Neural cell (in vitro differentiated cells): Measurements from ENCODE around the gene MGA. TPM values are rescaled to one million over a fixed set of nuclear protein-coding genes. Genes with fewer than 3 reads are reported as not detected.

Experiments
- H2AFZ ChIP-seq: fragments of 200-600, 300-800 bp; sonication (generic), shearing (Covaris generic); 2 replicates; pipeline ENCODE4 v1.6.0; 2014; ENCODE audit warnings: low read depth, mild to moderate bottlenecking, antibody characterized with exemption, low read length, moderate library complexity
- H3F3A ChIP-seq: fragments of 200-600 bp; shearing (Covaris generic); 2 replicates; pipeline ENCODE4 v1.6.1; 2016; ENCODE audit warnings: mild to moderate bottlenecking, moderate library complexity, mixed read lengths, antibody characterized with exemption, low read length; ENCODE audit not compliant: insufficient read depth, poor library complexity, severe bottlenecking
- H3K27ac ChIP-seq: fragments of 200-600, 300-800 bp; sonication (generic), shearing (Covaris generic); 2 replicates; pipeline ENCODE4 v1.5.1; 2014; ENCODE audit warnings: mild to moderate bottlenecking, low read length, moderate library complexity
- H3K27me3 ChIP-seq: fragments of 300-800, 200-600 bp; sonication (generic), shearing (Covaris generic); 2 replicates; pipeline ENCODE4 v1.6.0; 2014; ENCODE audit warnings: mild to moderate bottlenecking, low read depth, low read length, moderate library complexity; ENCODE audit not compliant: insufficient read depth
- H3K36me3 ChIP-seq: fragments of 300-800, 200-600 bp; sonication (generic), shearing (Covaris generic); 2 replicates; pipeline ENCODE4 v1.5.1; 2014; ENCODE audit warnings: mild to moderate bottlenecking, antibody characterized with exemption, low read length, moderate library complexity; ENCODE audit not compliant: insufficient read depth
- H3K4me2 ChIP-seq: fragments of 300-800, 200-600 bp; sonication (generic), shearing (Covaris generic); 2 replicates; pipeline ENCODE4 v1.6.0; 2014; ENCODE audit warnings: mild to moderate bottlenecking, low read length
- H3K4me3 ChIP-seq: fragments of 300-800, 200-600 bp; sonication (generic), shearing (Covaris generic); 2 replicates; pipeline ENCODE4 v1.5.1; 2014; ENCODE audit warnings: mild to moderate bottlenecking, low read length, moderate library complexity
- H3K79me2 ChIP-seq: fragments of 200-600 bp; shearing (Covaris generic); replicated peaks from 2 replicates; pipeline ENCODE4 v1.6.0; 2014; ENCODE audit warnings: mild to moderate bottlenecking, low read length, moderate library complexity; ENCODE audit not compliant: insufficient read depth
- H3K9ac ChIP-seq: fragments of 300-800, 200-600 bp; sonication (generic), shearing (Covaris generic); 2 replicates; pipeline ENCODE4 v1.6.1; 2016; ENCODE audit warnings: mild to moderate bottlenecking, low read length, mixed read lengths
- H3K9me2 ChIP-seq: fragments of 200-600 bp; shearing (Covaris generic); 2 replicates; pipeline ENCODE4 v1.6.1; 2016; ENCODE audit warnings: mild to moderate bottlenecking, low read length, mixed read lengths; ENCODE audit not compliant: insufficient read depth
- H3K9me3 ChIP-seq: fragments of 200-600, 300-800 bp; sonication (generic), shearing (Covaris generic); 2 replicates; pipeline ENCODE4 v1.6.1; 2016; ENCODE audit warnings: mild to moderate bottlenecking, mixed run types, low read length, moderate library complexity, mixed read lengths
- H4K20me1 ChIP-seq: fragments of 200-600 bp; shearing (Covaris generic); 2 replicates; pipeline ENCODE4 v1.6.1; 2016; ENCODE audit warnings: mild to moderate bottlenecking, mixed run types; ENCODE audit not compliant: insufficient read depth
- CTCF ChIP-seq: fragments of 450-650 bp; IDR thresholded peaks from 2 replicates; pipeline ENCODE4 v1.5.1; 2014; ENCODE audit warnings: antibody characterized with exemption, mild to moderate bottlenecking, moderate library complexity; ENCODE audit not compliant: poor library complexity, severe bottlenecking
- EP300 ChIP-seq: fragments of 450-650 bp; conservative IDR thresholded peaks from 2 replicates; pipeline ENCODE4 v1.6.1; 2014; ENCODE audit warnings: antibody characterized with exemption, mild to moderate bottlenecking, moderate library complexity; ENCODE audit not compliant: poor library complexity, severe bottlenecking
- EZH2 ChIP-seq: fragments of 200-600, 300-800 bp; shearing (Covaris generic), sonication (generic); IDR thresholded peaks from 2 replicates; pipeline ENCODE4 v1.6.1; 2014; ENCODE audit warnings: antibody characterized with exemption, low read length, borderline replicate concordance, mild to moderate bottlenecking; ENCODE audit not compliant: insufficient read depth, poor library complexity, severe bottlenecking
- MXI1 ChIP-seq: fragments of 450-650 bp; conservative IDR thresholded peaks from 2 replicates; pipeline ENCODE4 v1.6.1; 2014; ENCODE audit warnings: antibody characterized with exemption, mild to moderate bottlenecking; ENCODE audit not compliant: poor library complexity, severe bottlenecking
- POLR2AphosphoS5 ChIP-seq: IDR thresholded peaks from 2 replicates; pipeline ENCODE4 v1.6.1; 2012
- RAD21 ChIP-seq: fragments of 450-650 bp; conservative IDR thresholded peaks from 2 replicates; pipeline ENCODE4 v1.6.1; 2014; ENCODE audit warnings: antibody characterized with exemption, mild to moderate bottlenecking, moderate library complexity
- REST ChIP-seq: IDR thresholded peaks from 2 replicates; pipeline ENCODE4 v1.6.1; 2012; ENCODE audit warnings: borderline replicate concordance
- SMC3 ChIP-seq: fragments of 450-650 bp; conservative IDR thresholded peaks from 2 replicates; pipeline ENCODE4 v1.6.1; 2014; ENCODE audit warnings: antibody characterized with exemption, mild to moderate bottlenecking, moderate library complexity; ENCODE audit not compliant: poor library complexity
- TAF1 ChIP-seq: IDR thresholded peaks from 2 replicates; pipeline ENCODE4 v1.6.1; 2012; ENCODE audit warnings: low read depth
- polyA plus RNA-seq: library from polyadenylated mRNA; depleted of rRNA; stranded (reverse); fragments of >200 nt; gene quantifications from 2 replicates; pipeline ENCODE4 v1.2.3, GENCODE V29; 2014

The MGA gene
- polyA plus RNA-seq, 1 donor from 2014 or later = 13.2 TPM

- Histone ChIP-seq H3K36me3 (peaks cover 7% of the 10 kb centered on the region), H3K27ac (no peak overlapping the region), H3K9me2 (no peaks in the 10 kb centered on the region), H3K79me2 (no peaks in the 10 kb centered on the region), H3F3A (no peaks in the 10 kb centered on the region), H4K20me1 (no peaks in the 10 kb centered on the region), H3K4me3 (no peak overlapping the region), H3K4me2 (no peak overlapping the region), H3K9ac (no peak overlapping the region), H3K27me3 (no peaks in the 10 kb centered on the region), H3K9me3 (no peaks in the 10 kb centered on the region), H2AFZ (no peak overlapping the region)
- no peak for TF ChIP-seq EZH2
- no peak for TF ChIP-seq EP300
Measured at GRCh38 chr15:41812820-41813375, 152.7 kb downstream of the MGA start.

GRCh38 chr15:41813426-41813825 is 153.2 kb downstream of the MGA start:
- no peaks in the 10 kb centered on the region for H3K9me2 ChIP-seq
- H3K79me2 ChIP-seq = no peaks in the 10 kb centered on the region
- no peaks in the 10 kb centered on the region for H3F3A ChIP-seq
- no peak overlapping the region for H3K4me3 ChIP-seq
- no peaks in the 10 kb centered on the region for H3K27me3 ChIP-seq
- TF ChIP-seq CTCF (no peak), RAD21 (no peak), MXI1 (no peak), EP300 (no peak), POLR2AphosphoS5 (no peak), SMC3 (no peak), EZH2 (no peak), TAF1 (no peak), REST (no peak)
- H3K9ac ChIP-seq = no peak overlapping the region
- H3K27ac ChIP-seq = no peak overlapping the region
- H4K20me1 ChIP-seq = no peaks in the 10 kb centered on the region
- no peaks in the 10 kb centered on the region for H3K9me3 ChIP-seq
- H3K36me3 ChIP-seq = peaks cover 7% of the 10 kb centered on the region
- no peak overlapping the region for H2AFZ ChIP-seq
- H3K4me2 ChIP-seq = no peak overlapping the region
